SK-N-SH (cell line): ENCODE data around the gene PALM3. TPM values are rescaled to one million over a fixed set of nuclear protein-coding genes. Genes with fewer than 3 reads are reported as not detected.

Source experiments
- CTCF ChIA-PET: fragments of 300-600, 350-600 bp; formaldehyde crosslinking; extraction: SDS; loops from one replicate; lab custom pipeline; 2021; lab: Yijun Ruan, JAX
- POLR2A ChIA-PET: fragments of 350-600 bp; sonication (Branson Sonifier 250); formaldehyde crosslinking; extraction: SDS; loops from one replicate; lab custom pipeline; 2020; ENCODE audit warnings: antibody characterized with exemption, inconsistent platforms; lab: Yijun Ruan, JAX
- DNase-seq: peaks from one replicate; pipeline ENCODE4 v3.0.0; 2012
- H2AFZ ChIP-seq: fragments of 200-600 bp; sonication (generic); 2 replicates; pipeline ENCODE4 v1.8.1; 2016; ENCODE audit warnings: antibody characterized with exemption, mild to moderate bottlenecking, low read depth
- H3F3A ChIP-seq: fragments of 200-600 bp; sonication (generic); replicated peaks from 2 replicates; pipeline ENCODE3; 2016; ENCODE audit warnings: antibody characterized with exemption, mild to moderate bottlenecking; ENCODE audit not compliant: insufficient read depth
- H3K27ac ChIP-seq, 2 experiments: fragments of 200-500 bp in 1 of 2; fragments of 200-600 bp in 1 of 2; sonication (Bioruptor generic) in 1 of 2; sonication (generic), shearing (Covaris generic) in 1 of 2; 2 replicates each; pipeline versions ENCODE4 v1.5.1 to v1.6.1; 2014 to 2016; ENCODE audit warnings: low read depth in 2 of 2, inconsistent platforms in 1 of 2, low read length in 1 of 2, mild to moderate bottlenecking in 1 of 2, mixed read lengths in 1 of 2
- H3K27me3 ChIP-seq: fragments of 200-600 bp; sonication (generic), shearing (Covaris generic); 2 replicates; pipeline ENCODE4 v1.6.1; 2016; ENCODE audit warnings: mixed run types; ENCODE audit not compliant: insufficient read depth
- H3K36me3 ChIP-seq, 2 experiments: fragments of 200-500 bp in 1 of 2; fragments of 200-600 bp in 1 of 2; sonication (Bioruptor generic) in 1 of 2; sonication (generic) in 1 of 2; replicated peaks in 1 of 2; 2 replicates each; pipeline versions ENCODE3 to v1.5.1; 2014 to 2016; ENCODE audit warnings: low read length in 1 of 2, mild to moderate bottlenecking in 1 of 2; ENCODE audit not compliant: insufficient read depth in 2 of 2, control insufficient read depth in 1 of 2
- H3K4me1 ChIP-seq, 2 experiments: fragments of 200-500 bp in 1 of 2; fragments of 200-600 bp in 1 of 2; sonication (Bioruptor generic) in 1 of 2; sonication (generic), shearing (Covaris generic) in 1 of 2; 2 replicates each; pipeline versions ENCODE4 v1.5.1 to v1.6.1; 2014 to 2016; ENCODE audit warnings: low read depth in 1 of 2, low read length in 1 of 2, mixed run types in 1 of 2; ENCODE audit not compliant: insufficient read depth in 2 of 2, control insufficient read depth in 1 of 2
- H3K4me2 ChIP-seq: fragments of 200-600 bp; sonication (generic), shearing (Covaris generic); 2 replicates; pipeline ENCODE4 v1.6.1; 2017; ENCODE audit warnings: mixed run types
- H3K4me3 ChIP-seq, 2 experiments: fragments of 200-500 bp in 1 of 2; fragments of 200-600 bp in 1 of 2; sonication (Bioruptor generic) in 1 of 2; sonication (generic), shearing (Covaris generic) in 1 of 2; 2 replicates each; pipeline versions ENCODE4 v1.5.1 to v1.8.1; 2014 to 2016; ENCODE audit warnings: low read depth in 2 of 2, inconsistent platforms in 1 of 2, low read length in 1 of 2, mild to moderate bottlenecking in 1 of 2, mixed read lengths in 1 of 2, moderate library complexity in 1 of 2
- H3K79me2 ChIP-seq: fragments of 200-600 bp; sonication (generic); 2 replicates; pipeline ENCODE4 v1.8.1; 2017; ENCODE audit warnings: mild to moderate bottlenecking; ENCODE audit not compliant: insufficient read depth
- H3K9ac ChIP-seq: fragments of 200-600 bp; sonication (generic); 2 replicates; pipeline ENCODE4 v1.6.1; 2017; ENCODE audit warnings: mixed run types
- H3K9me2 ChIP-seq: fragments of 200-600 bp; sonication (generic); 2 replicates; pipeline ENCODE4 v1.6.1; 2017; ENCODE audit warnings: mixed run types
- H3K9me3 ChIP-seq: fragments of 200-600 bp; sonication (generic); 2 replicates; pipeline ENCODE4 v1.6.1; 2017; ENCODE audit warnings: mixed run types, mild to moderate bottlenecking, moderate library complexity
- H4K20me1 ChIP-seq: fragments of 200-600 bp; sonication (generic); 2 replicates; pipeline ENCODE4 v1.6.1; 2017; ENCODE audit warnings: mild to moderate bottlenecking, mixed run types; ENCODE audit not compliant: insufficient read depth
- EP300 ChIP-seq, 2 experiments: IDR thresholded peaks; 2 replicates each; pipeline versions ENCODE4 v1.4.0 to v1.6.1; 2012; ENCODE audit warnings: borderline replicate concordance in 1 of 2, low read depth in 1 of 2, low read length in 1 of 2
- EZH2phosphoT487 ChIP-seq: fragments of 200-600 bp; sonication (generic); IDR thresholded peaks from 2 replicates; pipeline ENCODE4 v1.6.1; 2017; ENCODE audit warnings: low read depth, mixed run types, mild to moderate bottlenecking, antibody characterized with exemption, moderate library complexity, borderline replicate concordance
- FOXJ3 ChIP-seq: sonication (generic); formaldehyde crosslinking; IDR thresholded peaks from 2 replicates; pipeline ENCODE4 v1.5.1; 2020; ENCODE audit warnings: mild to moderate bottlenecking, missing genetic modification reagents
- FOXM1 ChIP-seq: IDR thresholded peaks from 2 replicates; pipeline ENCODE4 v1.4.0; 2012; ENCODE audit warnings: low read depth, mild to moderate bottlenecking
- GABPA ChIP-seq: IDR thresholded peaks from 2 replicates; pipeline ENCODE4 v1.4.0; 2012; ENCODE audit warnings: low read depth, mild to moderate bottlenecking
- GATA2 ChIP-seq: sonication (generic); formaldehyde crosslinking; IDR thresholded peaks from 2 replicates; pipeline ENCODE4 v1.5.0; 2020; ENCODE audit warnings: mild to moderate bottlenecking, missing genetic modification reagents
- MEF2A ChIP-seq: IDR thresholded peaks from 2 replicates; pipeline ENCODE4 v1.4.0; 2012; ENCODE audit warnings: low read depth, borderline replicate concordance
- MXI1 ChIP-seq: IDR thresholded peaks from 2 replicates; pipeline ENCODE4 v1.6.1; 2012; ENCODE audit warnings: mild to moderate bottlenecking, low read depth, low read length, improper control_type of control experiment
- NRF1 ChIP-seq: IDR thresholded peaks from 2 replicates; pipeline ENCODE4 v1.6.1; 2012; ENCODE audit warnings: low read depth, mild to moderate bottlenecking, low read length
- RAD21 ChIP-seq: IDR thresholded peaks from 2 replicates; pipeline ENCODE4 v1.6.1; 2012; ENCODE audit warnings: mild to moderate bottlenecking, low read length
- REST ChIP-seq: IDR thresholded peaks from 2 replicates; pipeline ENCODE4 v1.6.1; 2012; ENCODE audit warnings: mild to moderate bottlenecking, low read depth, low read length, moderate library complexity
- RFX5 ChIP-seq: IDR thresholded peaks from 2 replicates; pipeline ENCODE4 v1.6.1; 2012; ENCODE audit warnings: mild to moderate bottlenecking, improper control_type of control experiment, low read length
- RXRA ChIP-seq: IDR thresholded peaks from 2 replicates; pipeline ENCODE4 v1.4.0; 2012; ENCODE audit warnings: low read depth, mild to moderate bottlenecking, borderline replicate concordance
- SMC3 ChIP-seq: IDR thresholded peaks from 2 replicates; pipeline ENCODE4 v1.6.1; 2012; ENCODE audit warnings: low read depth, low read length, improper control_type of control experiment
- TAF1 ChIP-seq: IDR thresholded peaks from 2 replicates; pipeline ENCODE4 v1.6.1; 2012; ENCODE audit warnings: low read depth, mild to moderate bottlenecking, low read length, moderate library complexity, borderline replicate concordance
- TCF12 ChIP-seq: IDR thresholded peaks from 2 replicates; pipeline ENCODE4 v1.4.0; 2012
- USF2 ChIP-seq: fragments of 150-350 bp; IDR thresholded peaks from 2 replicates; pipeline ENCODE4 v1.6.1; 2017; ENCODE audit warnings: antibody characterized with exemption, low read length, low read depth, borderline replicate concordance
- YY1 ChIP-seq: IDR thresholded peaks from 2 replicates; pipeline ENCODE4 v1.4.0; 2012; ENCODE audit warnings: low read depth, mild to moderate bottlenecking
- WGBS: methylation state at CpG from one replicate; pipeline ENCODE4 v1.1.6; 2017; ENCODE audit warnings: low lambda C conversion rate; 5-methylcytosine and 5-hydroxymethylcytosine counted together
- polyA plus RNA-seq, 3 experiments: library from polyadenylated mRNA; depleted of rRNA; stranded (reverse); fragments of >200 nt; gene quantifications; 2 replicates each; pipeline ENCODE4 v1.2.3, GENCODE V29; 2012
- TF ChIP-seq, protein P1 (sequence below): IDR thresholded peaks from 2 replicates; pipeline ENCODE4 v1.4.0; 2012; ENCODE audit warnings: low read depth, borderline replicate concordance
- TF ChIP-seq, protein P2 (sequence below): fragments of 150-350 bp; IDR thresholded peaks from 2 replicates; pipeline ENCODE4 v1.6.1; 2016; ENCODE audit warnings: mild to moderate bottlenecking, low read depth, low read length

PALM3 gene
- polyA plus RNA-seq, 1 of the 3 experiments (the other 2 are of a cell fraction), result 5.5 TPM

DNA sequence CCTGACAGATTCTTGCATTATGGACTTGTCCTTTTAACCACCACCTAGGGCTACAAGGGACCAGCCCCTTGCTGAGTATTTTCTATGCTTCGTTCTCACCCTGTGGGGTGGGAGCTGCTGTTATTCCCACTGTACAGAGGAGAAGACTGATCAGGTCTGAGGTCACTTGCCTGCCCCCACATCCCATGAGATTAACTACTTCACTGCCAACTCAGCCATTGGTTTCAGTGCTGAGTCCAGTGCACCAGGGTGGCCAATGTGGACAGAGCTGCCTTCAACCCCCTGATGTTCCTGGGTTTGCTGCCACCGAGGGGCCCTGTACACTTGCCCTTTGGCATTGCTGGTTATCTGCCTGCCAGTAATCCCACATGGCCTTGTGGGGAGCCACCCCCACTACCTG is 48.8 kb upstream of the PALM3 start:
- POLR2A ChIA-PET, result no interaction called here
- H3K4me3 ChIP-seq, result no peak overlapping the region
- CTCF ChIA-PET, result interaction anchor here (0.9 to 1.3 kb wide), 3 partner anchors 26 to 38 kb away, joined by 3 read pairs; partner anchors contain the start of genes ASF1B and MISP3
- no peaks in the 10 kb centered on the region for H3F3A ChIP-seq
- H2AFZ ChIP-seq, result no peak overlapping the region
- no peak overlapping the region for H3K9ac ChIP-seq
- H4K20me1 ChIP-seq, result no peaks in the 10 kb centered on the region
- DNase-seq, result no peak
- H3K9me3 ChIP-seq, result no peaks in the 10 kb centered on the region
- H3K27ac ChIP-seq, result no peak overlapping the region
- no peaks in the 10 kb centered on the region for H3K36me3 ChIP-seq
- H3K4me2 ChIP-seq, result no peak overlapping the region
- H3K4me1 ChIP-seq, result peaks cover 0 to under 1% of the 10 kb centered on the region in 2 experiments; a peak in 2 of 4 replicates
- no peaks in the 10 kb centered on the region for H3K9me2 ChIP-seq
- 83% methylated on average over 2 of the region's 2 CpGs for WGBS
- no peak for TF ChIP-seq REST
- TF ChIP-seq, protein P1, sequence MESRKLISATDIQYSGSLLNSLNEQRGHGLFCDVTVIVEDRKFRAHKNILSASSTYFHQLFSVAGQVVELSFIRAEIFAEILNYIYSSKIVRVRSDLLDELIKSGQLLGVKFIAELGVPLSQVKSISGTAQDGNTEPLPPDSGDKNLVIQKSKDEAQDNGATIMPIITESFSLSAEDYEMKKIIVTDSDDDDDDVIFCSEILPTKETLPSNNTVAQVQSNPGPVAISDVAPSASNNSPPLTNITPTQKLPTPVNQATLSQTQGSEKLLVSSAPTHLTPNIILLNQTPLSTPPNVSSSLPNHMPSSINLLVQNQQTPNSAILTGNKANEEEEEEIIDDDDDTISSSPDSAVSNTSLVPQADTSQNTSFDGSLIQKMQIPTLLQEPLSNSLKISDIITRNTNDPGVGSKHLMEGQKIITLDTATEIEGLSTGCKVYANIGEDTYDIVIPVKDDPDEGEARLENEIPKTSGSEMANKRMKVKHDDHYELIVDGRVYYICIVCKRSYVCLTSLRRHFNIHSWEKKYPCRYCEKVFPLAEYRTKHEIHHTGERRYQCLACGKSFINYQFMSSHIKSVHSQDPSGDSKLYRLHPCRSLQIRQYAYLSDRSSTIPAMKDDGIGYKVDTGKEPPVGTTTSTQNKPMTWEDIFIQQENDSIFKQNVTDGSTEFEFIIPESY, result no peak
- no peak for TF ChIP-seq TAF1
- TF ChIP-seq, protein P2, sequence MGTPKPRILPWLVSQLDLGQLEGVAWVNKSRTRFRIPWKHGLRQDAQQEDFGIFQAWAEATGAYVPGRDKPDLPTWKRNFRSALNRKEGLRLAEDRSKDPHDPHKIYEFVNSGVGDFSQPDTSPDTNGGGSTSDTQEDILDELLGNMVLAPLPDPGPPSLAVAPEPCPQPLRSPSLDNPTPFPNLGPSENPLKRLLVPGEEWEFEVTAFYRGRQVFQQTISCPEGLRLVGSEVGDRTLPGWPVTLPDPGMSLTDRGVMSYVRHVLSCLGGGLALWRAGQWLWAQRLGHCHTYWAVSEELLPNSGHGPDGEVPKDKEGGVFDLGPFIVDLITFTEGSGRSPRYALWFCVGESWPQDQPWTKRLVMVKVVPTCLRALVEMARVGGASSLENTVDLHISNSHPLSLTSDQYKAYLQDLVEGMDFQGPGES, result no peak
- no peak for TF ChIP-seq USF2
- no peak for TF ChIP-seq SMC3
- no peak for TF ChIP-seq TCF12
- TF ChIP-seq YY1, result no peak
- no peak for TF ChIP-seq FOXM1
- no peak for TF ChIP-seq NRF1
- no peak for TF ChIP-seq FOXJ3 (CRISPR knock-in tag)
- TF ChIP-seq EZH2phosphoT487, result no peak
- TF ChIP-seq EP300 (IDR thresholded peaks at IDR 0.05; ENCODE audit: borderline replicate concordance in 1 of 2, low read depth in 1 of 2, low read length in 1 of 2), result no peak
- no peak for TF ChIP-seq RXRA
- TF ChIP-seq MEF2A, result no peak
- TF ChIP-seq RFX5, result no peak
- no peak for TF ChIP-seq RAD21
- TF ChIP-seq GATA2 (CRISPR knock-in tag), result no peak
- no peak for TF ChIP-seq MXI1
- no peak for TF ChIP-seq GABPA
- peaks cover 39% of the 10 kb centered on the region; the same call in 1 of the 2 replicates for H3K79me2 ChIP-seq
- H3K27me3 ChIP-seq, result no peaks in the 10 kb centered on the region
